Psoas muscle (tissue), 8 donors: ENCODE results near the gene FGD3. TPM values are rescaled to one million over a fixed set of nuclear protein-coding genes. Genes with fewer than 3 reads are reported as not detected.

Experiments used
- ATAC-seq, 4 donors: fragments of 200-7000 bp; cut with Tn5 transposase; one replicate each; pipeline ENCODE4 v1.9.1; 2020; ENCODE audit warnings: moderate library complexity in 3 of 4, mild to moderate bottlenecking in 2 of 4
- DNase-seq, 2 donors: peaks; one replicate each; pipeline ENCODE4 v3.0.0-alpha.2; 2020
- H3K27ac ChIP-seq: fragments of 200-600 bp; one replicate; pipeline ENCODE4 v1.8.0; 2022
- H3K27me3 ChIP-seq, 3 donors: fragments of 200-600 bp in 1 of 3; one replicate each; pipeline versions ENCODE4 v1.6.1 to v1.8.0; 2013 to 2022; ENCODE audit warnings: low read length in 2 of 3, mild to moderate bottlenecking in 2 of 3, moderate library complexity in 1 of 3; ENCODE audit not compliant: insufficient read depth in 3 of 3
- H3K36me3 ChIP-seq, 2 donors: fragments of 200-600 bp in 1 of 2; one replicate each; pipeline versions ENCODE4 v1.6.1 to v1.8.0; 2013 to 2022; ENCODE audit warnings: low read depth in 1 of 2, mild to moderate bottlenecking in 1 of 2, moderate library complexity in 1 of 2; ENCODE audit not compliant: insufficient read depth in 1 of 2
- H3K4me1 ChIP-seq: fragments of 200-600 bp; one replicate; pipeline ENCODE4 v1.8.0; 2022
- H3K4me3 ChIP-seq: fragments of 200-600 bp; one replicate; pipeline ENCODE4 v1.8.0; 2022; ENCODE audit warnings: mild to moderate bottlenecking
- H3K9me3 ChIP-seq: fragments of 200-600 bp; one replicate; pipeline ENCODE4 v1.8.0; 2022
- CTCF ChIP-seq: fragments of 200-600 bp; IDR thresholded peaks from one replicate; pipeline ENCODE4 v1.8.0; 2022; ENCODE audit warnings: antibody characterized with exemption
- WGBS, 3 donors: extraction: QIAGEN DNeasy Blood & Tissue Kit; methylation state at CpG; one replicate each; pipeline versions ENCODE4 v1.1.6 to v1.1.7; 2013; 5-methylcytosine and 5-hydroxymethylcytosine counted together
- intact Hi-C, 2 donors: fragments of 100-400 bp; cut with DNase I; formaldehyde crosslinking; loops; one replicate each; pipeline versions ENCODE4 v1.11.0 to v1.14.2; 2022
- polyA plus RNA-seq, 3 donors: library from polyadenylated mRNA; stranded (reverse); fragments of 200-250 nt; gene quantifications; one replicate each; pipeline ENCODE4 v1.2.3, GENCODE V29; 2013
- total RNA-seq, 4 donors: library from RNA; stranded (reverse); fragmentation: NEBNext Ultra II Directional in 2 of 4; extraction: Animal tissue kit (Norgen Biotek cat#: 25700) in 2 of 4; gene quantifications; one replicate each; pipeline versions ENCODE4 v1.2.1 to v1.2.4, GENCODE V29; 2021 to 2023
- donor health status: healthy with polysubstance abuse.
- donor health status: DM: no; HTN: no; CAD: no; lungs with moderate emphysema.
- donor health status: Bipolar disorder and iron deficiency.
- donor health status: healthy.
- donor health status: DM: yes; HTN: yes; CAD: no.
- donor health status: DM: no; HTN: no; CAD: no.
- donor health status: DM: no; HTN: no; CAD: no.
- donor health status: DM: yes; HTN: yes; CAD: no.

FGD3 gene
- total and polyA plus RNA-seq, 7 donors, result 0.45 to 2.5 (median 1.2) TPM

- Histone ChIP-seq H3K4me3 (no peak overlapping the region), H3K36me3 (no peaks in the 10 kb centered on the region), H3K9me3 (no peaks in the 10 kb centered on the region), H3K27me3 (peaks cover 0 to 3% (median 0%) of the 10 kb centered on the region in 3 donors), H3K4me1 (no peaks in the 10 kb centered on the region), H3K27ac (no peak overlapping the region)
- DNase-seq (no peak), ATAC-seq (no peak)
- 81 to 86% (median 86%) methylated on average over 6 of the region's 6 CpGs for WGBS, 3 donors
- intact Hi-C loops, result no loop called here
- no peak for TF ChIP-seq CTCF
These were observed 91.6 kb downstream of the FGD3 start for GRCh38 chr9:93038918-93039317.

DNA sequence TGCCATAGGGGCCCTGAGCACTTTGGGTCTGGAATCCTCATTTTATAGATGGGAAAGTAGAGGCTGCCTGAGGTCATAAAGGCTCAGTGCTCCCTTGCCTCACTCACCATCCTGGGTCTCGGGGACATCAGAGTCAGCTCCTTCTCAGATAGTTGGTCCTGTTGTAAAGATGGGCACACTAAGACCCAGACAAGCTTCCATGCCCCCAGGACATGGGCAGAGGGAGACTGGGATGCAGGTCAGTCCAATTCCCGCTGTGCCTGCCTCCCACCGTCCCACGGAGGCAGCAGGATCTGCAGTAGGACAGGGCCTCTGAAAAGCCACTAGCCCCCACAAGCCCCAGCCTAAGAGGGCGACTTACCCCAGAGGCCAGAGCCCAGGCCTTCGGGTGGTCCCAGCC lies 92.1 kb downstream of the FGD3 start:
- Histone ChIP-seq H3K9me3 (no peaks in the 10 kb centered on the region), H3K27me3 (no peaks in the 10 kb centered on the region), H3K4me1 (no peaks in the 10 kb centered on the region), H3K4me3 (no peak overlapping the region), H3K36me3 (no peaks in the 10 kb centered on the region), H3K27ac (no peak overlapping the region)
- DNase-seq (no peak), ATAC-seq (no peak)
- intact Hi-C loops, result no loop called here
- TF ChIP-seq CTCF, result no peak
- WGBS, 3 donors, result 85 to 87% (median 86%) methylated on average over 6 of the region's 6 CpGs

DNA sequence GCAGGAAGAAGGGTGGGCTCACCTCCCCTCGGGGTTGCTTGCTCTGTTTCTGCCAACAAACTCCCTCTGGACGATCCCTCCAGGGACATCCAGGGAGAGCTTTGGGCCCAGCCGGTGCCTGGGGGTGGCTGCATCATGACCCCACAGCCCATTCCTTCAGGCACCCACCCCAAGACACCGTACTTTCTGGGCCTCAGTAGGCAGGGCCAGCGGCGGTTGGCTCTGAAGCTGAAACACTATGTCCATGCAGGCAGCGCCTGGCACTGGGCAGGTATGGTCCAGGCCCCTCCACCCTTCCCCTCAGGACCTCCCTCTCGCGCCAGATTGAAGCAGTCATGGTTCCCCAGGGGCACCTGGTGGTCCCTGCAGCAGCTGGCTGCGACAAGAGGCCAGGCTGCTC lies 92.7 kb downstream of the FGD3 start:
- WGBS, 3 donors, result 79 to 83% (median 80%) methylated on average over 10 of the region's 10 CpGs
- Histone ChIP-seq H3K27me3 (no peaks in the 10 kb centered on the region), H3K4me3 (no peak overlapping the region), H3K27ac (no peak overlapping the region), H3K9me3 (no peaks in the 10 kb centered on the region), H3K4me1 (no peaks in the 10 kb centered on the region), H3K36me3 (no peaks in the 10 kb centered on the region)
- ATAC-seq, result no peak
- intact Hi-C loops, result no loop called here
- DNase-seq, result no peak
- no peak for TF ChIP-seq CTCF

DNA sequence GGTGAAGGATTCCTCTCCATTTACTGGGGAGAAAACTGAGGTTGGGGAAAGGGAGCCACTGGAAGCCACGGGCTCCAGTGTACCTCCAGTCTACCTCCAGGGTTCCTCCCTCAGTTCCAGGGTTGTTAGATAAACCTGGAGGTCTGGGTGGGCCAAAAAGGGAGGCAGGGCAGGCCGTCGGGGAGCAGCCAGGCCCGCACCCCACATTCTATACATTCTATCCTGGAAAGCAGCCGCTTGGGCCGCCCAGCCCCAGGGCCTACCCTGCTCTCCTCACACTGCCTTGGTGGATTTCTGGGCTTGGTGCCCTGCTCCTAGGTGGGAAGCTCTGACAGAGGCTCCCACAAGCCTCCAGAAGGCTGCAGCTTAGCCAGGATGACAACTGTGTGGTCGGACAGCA lies 93.1 kb downstream of the FGD3 start:
- no peaks in the 10 kb centered on the region for H3K4me1 ChIP-seq
- no peak overlapping the region for H3K27ac ChIP-seq
- no peak for TF ChIP-seq CTCF
- whole genome bisulfite sequencing, 3 donors, result 87 to 89% (median 89%) methylated on average over 7 of the region's 7 CpGs
- H3K27me3 ChIP-seq, result no peaks in the 10 kb centered on the region
- no peak for DNase-seq
- no peak overlapping the region for H3K4me3 ChIP-seq
- no peak for ATAC-seq
- H3K9me3 ChIP-seq, result no peaks in the 10 kb centered on the region
- intact Hi-C loops, result no loop called here
- no peaks in the 10 kb centered on the region for H3K36me3 ChIP-seq

- Histone ChIP-seq H3K27ac (no peak overlapping the region), H3K27me3 (no peaks in the 10 kb centered on the region), H3K9me3 (no peaks in the 10 kb centered on the region), H3K36me3 (no peaks in the 10 kb centered on the region), H3K4me3 (no peak overlapping the region), H3K4me1 (no peaks in the 10 kb centered on the region)
- 84 to 88% (median 85%) methylated on average over 6 of the region's 6 CpGs for WGBS, 3 donors
- no peak for TF ChIP-seq CTCF
- DNase-seq, result no peak
- intact Hi-C loops, result no loop called here
- no peak for ATAC-seq
These were observed 93.9 kb downstream of the FGD3 start for GRCh38 chr9:93041108-93041802.
